ENCODE results near the gene FAM217A.
"Not testable (repeated sequence)": the region's sequence is repeated elsewhere in the genome, so short reads cannot be mapped to it uniquely, and the experiment has no call there.

FAM217A gene

GRCh38 chr6:4078691-4079471, at the start of gene FAM217A:
TSS of gene FAM217A (minus strand) at chr6:4079137. CDS start at chr6:4077414, 1,723 bp downstream.
- no peak within 1 kb of the TSS for H3K27ac ChIP-seq
- H3K4me3 ChIP-seq: no peak within 1 kb of the TSS

- no peak overlapping the region for H3K27ac ChIP-seq
- H3K4me3 ChIP-seq: no peak overlapping the region
Measured at GRCh38 chr6:4128072-4128471, 49.1 kb upstream of the FAM217A start.

- no peak overlapping the region for H3K27ac ChIP-seq
Measured at GRCh38 chr6:4125933-4126864, 47.3 kb upstream of the FAM217A start.

GRCh38 chr6:4125500-4125899, 46.6 kb upstream of the FAM217A start:
- Histone ChIP-seq H3K4me3 (no peak overlapping the region), H3K27ac (no peak overlapping the region)

More at GRCh38 chr6:4125933-4126864, 47.3 kb upstream of the FAM217A start:
- H3K4me3 ChIP-seq: no peak overlapping the region

GRCh38 chr6:4124351-4124750, 45.4 kb upstream of the FAM217A start:
- no peak overlapping the region for H3K27ac ChIP-seq
- H3K4me3 ChIP-seq: no peak overlapping the region

GRCh38 chr6:4115741-4116140, 36.8 kb upstream of the FAM217A start:
- no peak overlapping the region for H3K27ac ChIP-seq
- no peak overlapping the region for H3K4me3 ChIP-seq

GRCh38 chr6:4114123-4114522, 35.2 kb upstream of the FAM217A start:
- Histone ChIP-seq H3K4me3 (no peak overlapping the region), H3K27ac (no peak overlapping the region)

- H3K27ac ChIP-seq: no peak overlapping the region
- H3K4me3 ChIP-seq: no peak overlapping the region
Measured at GRCh38 chr6:4113649-4114048, 34.7 kb upstream of the FAM217A start.

- H3K27ac ChIP-seq: no peak overlapping the region
- no peak overlapping the region for H3K4me3 ChIP-seq
Measured at GRCh38 chr6:4112366-4112765, 33.4 kb upstream of the FAM217A start.

GRCh38 chr6:4109363-4109815, 30.5 kb upstream of the FAM217A start:
- H3K27ac ChIP-seq, H3K4me3 ChIP-seq: not testable (repeated sequence)

- Histone ChIP-seq H3K27ac (no peak overlapping the region), H3K4me3 (no peak overlapping the region)
Measured at GRCh38 chr6:4108561-4109093, 29.7 kb upstream of the FAM217A start.

GRCh38 chr6:4107873-4108272, 28.9 kb upstream of the FAM217A start:
- H3K4me3 ChIP-seq: no peak overlapping the region
- no peak overlapping the region for H3K27ac ChIP-seq

- no peak overlapping the region for H3K27ac ChIP-seq
- no peak overlapping the region for H3K4me3 ChIP-seq
Measured at GRCh38 chr6:4105980-4106536, 27.1 kb upstream of the FAM217A start.

- no peak overlapping the region for H3K4me3 ChIP-seq
- no peak overlapping the region for H3K27ac ChIP-seq
Measured at GRCh38 chr6:4103929-4104328, 25.0 kb upstream of the FAM217A start.

- Histone ChIP-seq H3K27ac (no peak overlapping the region), H3K4me3 (no peak overlapping the region)
Measured at GRCh38 chr6:4102687-4103244, 23.8 kb upstream of the FAM217A start.

- no peak overlapping the region for H3K4me3 ChIP-seq
- no peak overlapping the region for H3K27ac ChIP-seq
Measured at GRCh38 chr6:4101298-4101697, 22.4 kb upstream of the FAM217A start.

- no peak overlapping the region for H3K27ac ChIP-seq
- no peak overlapping the region for H3K4me3 ChIP-seq
Measured at GRCh38 chr6:4100655-4101054, 21.7 kb upstream of the FAM217A start.

GRCh38 chr6:4093288-4093687, 14.4 kb upstream of the FAM217A start:
- no peak overlapping the region for H3K27ac ChIP-seq
- H3K4me3 ChIP-seq: no peak overlapping the region

- H3K4me3 ChIP-seq: no peak overlapping the region
- H3K27ac ChIP-seq: no peak overlapping the region
Measured at GRCh38 chr6:4091941-4092340, 13.0 kb upstream of the FAM217A start.

GRCh38 chr6:4090043-4090442, 11.1 kb upstream of the FAM217A start:
- not testable (repeated sequence) for H3K27ac ChIP-seq, H3K4me3 ChIP-seq
